ENCODE results near the gene PER2.

Gene PER2

DNA sequence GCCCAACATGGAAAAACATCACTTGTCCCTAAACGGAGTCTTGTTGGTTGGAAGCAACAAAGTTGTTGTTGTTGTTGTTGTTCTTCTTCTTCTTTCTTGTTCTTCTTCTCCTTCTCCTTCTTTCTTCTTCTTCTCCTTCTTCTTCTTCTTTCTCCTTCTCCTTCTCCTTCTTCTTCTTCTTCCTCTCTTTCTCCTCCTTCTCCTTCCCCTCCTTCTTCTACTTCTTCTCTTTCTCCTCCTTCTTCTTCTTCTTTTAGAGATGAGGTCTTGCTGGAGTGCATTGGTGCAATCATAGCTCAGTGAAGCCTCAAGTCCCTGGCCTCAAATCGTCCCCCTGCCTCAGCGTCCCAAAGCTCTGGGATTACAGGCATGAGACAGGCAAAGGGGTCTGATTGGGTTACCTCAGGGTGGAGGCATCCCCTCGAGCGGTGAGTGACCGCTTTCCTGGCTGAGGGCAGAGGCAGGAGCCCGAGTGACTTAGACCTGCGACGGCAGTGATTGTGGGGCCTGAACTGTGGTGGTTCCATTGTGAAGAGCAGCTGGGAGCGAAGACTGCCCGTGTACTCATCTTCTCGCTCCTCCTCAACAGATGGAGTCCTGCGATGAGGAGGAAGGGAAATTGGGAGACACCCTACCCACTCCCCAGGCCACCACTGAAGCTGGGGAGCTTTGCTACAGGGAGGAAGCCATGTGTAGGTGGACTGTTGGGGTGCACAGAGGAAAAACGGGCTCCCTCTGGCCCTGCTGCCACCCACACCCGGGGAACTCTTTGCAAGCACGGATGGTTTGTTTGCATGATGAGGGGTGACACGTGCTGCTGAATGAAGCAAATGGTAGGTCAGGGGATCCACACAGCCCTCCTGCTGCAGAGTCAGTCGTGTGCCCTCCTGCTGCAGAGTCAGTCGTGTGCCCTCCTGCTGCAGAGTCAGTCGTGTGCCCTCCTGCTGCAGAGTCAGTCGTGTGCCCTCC, 7.0 kb upstream of the PER2 start:
- H3K79me2 ChIP-seq (ENCODE audit: control insufficient read depth, insufficient read depth, low read length, unreplicated experiment), result no peaks in the 10 kb centered on the region
- peaks cover 32% of the 10 kb centered on the region for H3K27me3 ChIP-seq (ENCODE audit: insufficient read depth, low read length)
- H2AFZ ChIP-seq (ENCODE audit: low read length, unreplicated experiment), result no peak overlapping the region
- no peaks in the 10 kb centered on the region for H3K4me1 ChIP-seq (ENCODE audit: control insufficient read depth, insufficient read depth, low read length, unreplicated experiment)
- no peaks in the 10 kb centered on the region for H3K36me3 ChIP-seq (ENCODE audit: insufficient read depth, low read length)
- H3K4me3 ChIP-seq (ENCODE audit: low read depth, low read length), result no peak overlapping the region
- no peak overlapping the region for H3K27ac ChIP-seq (ENCODE audit: low read depth, low read length)

DNA sequence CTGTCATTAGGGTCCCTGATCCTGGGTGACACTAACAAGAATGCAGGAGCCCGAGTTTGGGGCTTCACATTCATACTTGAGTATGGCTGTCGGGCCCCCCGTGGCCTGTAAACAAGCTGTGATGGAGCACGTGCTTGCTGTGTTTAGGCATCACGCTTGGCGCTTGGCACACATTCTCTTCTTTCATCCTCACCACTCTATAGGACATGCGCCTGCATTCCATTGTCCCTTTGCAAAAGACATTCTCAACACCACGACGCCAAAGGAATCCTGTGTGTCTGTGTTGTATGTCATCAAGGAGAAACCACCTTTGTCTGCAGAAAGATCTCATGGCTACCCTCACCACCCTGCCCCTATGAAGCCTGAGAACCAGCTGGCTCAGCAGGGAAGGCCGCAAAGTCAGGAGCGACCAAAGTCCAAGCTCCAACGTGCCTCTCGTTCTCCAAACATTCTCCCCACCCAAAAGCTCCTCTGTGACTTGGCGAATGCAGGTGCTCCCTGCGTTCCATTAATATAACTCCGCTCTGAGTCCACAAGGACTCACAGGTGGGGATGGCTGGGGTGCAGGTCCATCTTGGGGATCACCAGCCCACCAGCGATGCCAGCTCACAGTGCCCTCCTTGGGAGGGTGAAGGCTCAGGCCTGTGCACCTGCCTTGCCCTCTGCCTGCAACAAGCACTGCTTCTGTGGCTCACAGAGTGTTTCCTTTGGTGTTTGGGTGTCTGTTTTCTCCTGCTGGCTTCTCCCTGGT, 6.2 kb upstream of the PER2 start:
- no peaks in the 10 kb centered on the region for H3K79me2 ChIP-seq (ENCODE audit: control insufficient read depth, insufficient read depth, low read length, unreplicated experiment)
- no peaks in the 10 kb centered on the region for H3K36me3 ChIP-seq (ENCODE audit: insufficient read depth, low read length)
- H3K4me1 ChIP-seq (ENCODE audit: control insufficient read depth, insufficient read depth, low read length, unreplicated experiment), result no peaks in the 10 kb centered on the region
- H2AFZ ChIP-seq (ENCODE audit: low read length, unreplicated experiment), result no peak overlapping the region
- H3K27me3 ChIP-seq (ENCODE audit: insufficient read depth, low read length), result peaks cover 32% of the 10 kb centered on the region
- no peak overlapping the region for H3K27ac ChIP-seq (ENCODE audit: low read depth, low read length)
- H3K4me3 ChIP-seq (ENCODE audit: low read depth, low read length), result no peak overlapping the region

DNA sequence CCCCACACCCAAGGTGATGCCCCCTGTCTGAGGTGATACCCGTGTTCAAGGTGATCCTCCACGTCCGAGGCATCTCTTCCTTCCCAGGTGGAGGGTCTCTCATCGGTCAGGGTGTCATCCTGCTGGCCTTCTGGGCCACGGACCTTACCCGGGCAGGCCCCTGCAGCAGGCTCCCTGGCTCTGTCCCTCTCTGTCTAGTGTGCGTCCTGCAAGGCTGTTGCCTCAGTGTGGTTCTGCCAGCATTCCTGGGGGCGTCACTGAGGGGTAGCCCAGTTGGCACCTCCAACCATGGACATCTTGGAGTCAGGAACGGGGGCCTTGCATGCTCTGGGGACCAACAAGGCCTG, 5.6 kb upstream of the PER2 start:
- no peak overlapping the region for H2AFZ ChIP-seq (ENCODE audit: low read length, unreplicated experiment)
- no peak overlapping the region for H3K27ac ChIP-seq (ENCODE audit: low read depth, low read length)
- H3K4me3 ChIP-seq (ENCODE audit: low read depth, low read length), result no peak overlapping the region
- no peaks in the 10 kb centered on the region for H3K4me1 ChIP-seq (ENCODE audit: control insufficient read depth, insufficient read depth, low read length, unreplicated experiment)
- H3K79me2 ChIP-seq (ENCODE audit: control insufficient read depth, insufficient read depth, low read length, unreplicated experiment), result no peaks in the 10 kb centered on the region
- peaks cover 32% of the 10 kb centered on the region for H3K27me3 ChIP-seq (ENCODE audit: insufficient read depth, low read length)
- no peaks in the 10 kb centered on the region for H3K36me3 ChIP-seq (ENCODE audit: insufficient read depth, low read length)

DNA sequence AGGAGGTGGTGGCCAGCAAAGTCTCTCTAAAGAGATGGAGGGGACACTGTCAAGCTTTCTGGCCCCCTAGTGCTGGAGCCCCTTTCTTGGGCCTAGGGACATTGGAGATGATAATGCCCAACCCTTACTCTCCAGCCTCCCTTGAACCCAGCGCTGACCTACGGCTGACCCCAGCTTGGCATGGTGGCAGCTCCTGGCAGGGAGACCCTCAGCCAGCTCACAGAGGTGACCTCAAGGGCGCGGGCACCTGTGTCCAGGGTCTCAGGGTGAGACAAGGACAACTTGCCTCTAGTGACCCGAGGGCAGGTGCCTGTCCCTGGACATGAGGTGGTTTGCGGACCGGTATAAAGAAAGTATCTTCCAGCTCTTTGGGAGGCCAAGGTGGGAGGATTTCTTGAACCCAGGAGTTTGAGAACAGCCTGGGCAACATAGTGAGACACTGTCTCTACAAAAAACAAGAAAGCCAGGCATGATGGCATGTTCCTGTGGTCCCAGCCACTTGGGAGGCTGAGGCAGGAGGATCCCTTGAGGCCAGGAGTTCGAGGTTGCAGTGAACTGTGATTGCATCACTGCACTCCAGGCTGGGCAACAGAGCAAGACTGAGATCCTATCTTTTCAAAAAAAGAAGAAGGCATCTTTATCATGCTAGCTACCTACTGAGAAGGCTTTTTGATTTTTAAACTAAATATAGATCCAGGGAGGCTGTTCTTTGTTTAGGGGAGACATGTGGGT, 3.3 kb upstream of the PER2 start:
- H2AFZ ChIP-seq (ENCODE audit: low read length, unreplicated experiment), result no peak overlapping the region
- H3K4me3 ChIP-seq (ENCODE audit: low read depth, low read length), result no peak overlapping the region
- H3K27ac ChIP-seq (ENCODE audit: low read depth, low read length), result no peak overlapping the region
- no peaks in the 10 kb centered on the region for H3K79me2 ChIP-seq (ENCODE audit: control insufficient read depth, insufficient read depth, low read length, unreplicated experiment)
- peaks cover 17% of the 10 kb centered on the region for H3K27me3 ChIP-seq (ENCODE audit: insufficient read depth, low read length)
- peaks cover 12% of the 10 kb centered on the region for H3K4me1 ChIP-seq (ENCODE audit: control insufficient read depth, insufficient read depth, low read length, unreplicated experiment)
- no peaks in the 10 kb centered on the region for H3K36me3 ChIP-seq (ENCODE audit: insufficient read depth, low read length)

DNA sequence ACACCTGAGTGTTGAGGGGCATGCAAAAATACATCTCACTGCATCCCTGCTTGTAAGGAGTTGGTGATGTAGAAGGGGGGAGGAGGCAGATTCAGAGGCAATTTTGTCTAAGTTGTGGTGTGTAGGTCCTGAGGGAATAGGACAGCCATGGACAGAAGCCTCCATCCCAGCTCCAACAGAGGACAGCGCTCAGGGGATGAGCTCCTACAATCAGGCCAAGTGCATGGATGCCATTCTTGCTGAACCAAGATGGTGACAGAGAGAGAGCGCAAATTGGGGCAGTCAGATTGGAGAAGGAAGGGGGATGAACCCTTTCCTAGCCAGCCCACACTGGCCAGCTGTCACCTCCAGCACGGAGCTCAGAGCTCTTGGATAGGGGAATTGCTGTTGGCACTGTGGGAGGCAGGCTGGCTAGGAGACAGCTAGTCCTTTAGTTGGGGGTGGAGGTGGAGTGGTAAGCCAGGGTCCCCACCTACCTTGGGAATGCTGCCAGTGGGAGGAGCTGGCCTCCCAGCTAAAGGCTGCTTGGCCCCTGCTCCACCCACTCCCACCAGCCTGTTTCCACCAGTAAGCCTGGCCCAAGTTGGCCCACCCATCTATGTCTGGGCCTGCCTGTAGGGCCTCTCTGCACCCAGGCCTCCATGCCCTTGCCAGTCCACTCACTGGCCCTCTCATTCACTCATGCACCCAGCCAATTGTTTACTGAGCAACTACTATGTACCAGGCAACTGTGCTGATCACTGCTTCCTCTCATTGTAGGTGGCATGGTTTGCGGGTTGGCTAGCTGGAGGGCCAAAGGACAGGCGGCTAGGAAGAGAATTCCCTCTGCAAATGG, 2.5 kb upstream of the PER2 start:
- H3K36me3 ChIP-seq (ENCODE audit: insufficient read depth, low read length), result no peaks in the 10 kb centered on the region
- no peak overlapping the region for H3K27ac ChIP-seq (ENCODE audit: low read depth, low read length)
- no peak overlapping the region for H2AFZ ChIP-seq (ENCODE audit: low read length, unreplicated experiment)
- H3K4me3 ChIP-seq (ENCODE audit: low read depth, low read length), result no peak overlapping the region
- peaks cover 15% of the 10 kb centered on the region for H3K27me3 ChIP-seq (ENCODE audit: insufficient read depth, low read length)
- peaks cover 19% of the 10 kb centered on the region for H3K4me1 ChIP-seq (ENCODE audit: control insufficient read depth, insufficient read depth, low read length, unreplicated experiment)
- H3K79me2 ChIP-seq (ENCODE audit: control insufficient read depth, insufficient read depth, low read length, unreplicated experiment), result no peaks in the 10 kb centered on the region

DNA sequence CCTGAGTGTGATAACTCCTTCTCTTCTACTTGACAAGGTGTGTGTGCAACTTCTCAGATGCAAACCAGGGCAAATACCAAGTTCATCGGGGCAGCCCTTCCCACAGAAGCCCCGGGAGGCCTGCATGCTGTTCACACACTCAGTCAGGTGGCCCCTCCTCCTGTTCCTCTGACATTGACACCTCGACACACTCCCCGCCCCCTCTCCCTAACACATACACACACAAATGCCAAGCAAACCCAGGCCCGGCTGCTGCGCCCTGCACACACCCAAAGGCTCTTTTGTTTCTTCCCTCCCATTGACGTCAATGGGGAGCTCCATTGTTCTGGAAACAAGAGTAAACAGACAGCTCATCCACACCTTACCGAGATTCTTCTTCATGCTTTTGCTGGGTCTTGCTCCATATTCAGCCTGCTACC, 1.7 kb upstream of the PER2 start:
- Histone ChIP-seq H3K4me3 (ENCODE audit: low read depth, low read length) (no peak overlapping the region), H3K4me1 (ENCODE audit: control insufficient read depth, insufficient read depth, low read length, unreplicated experiment) (peaks cover 28% of the 10 kb centered on the region), H3K79me2 (ENCODE audit: control insufficient read depth, insufficient read depth, low read length, unreplicated experiment) (peaks cover 3% of the 10 kb centered on the region), H2AFZ (ENCODE audit: low read length, unreplicated experiment) (no peak overlapping the region), H3K36me3 (ENCODE audit: insufficient read depth, low read length) (no peaks in the 10 kb centered on the region), H3K27me3 (ENCODE audit: insufficient read depth, low read length) (peaks cover 9% of the 10 kb centered on the region), H3K27ac (ENCODE audit: low read depth, low read length) (no peak overlapping the region)

DNA sequence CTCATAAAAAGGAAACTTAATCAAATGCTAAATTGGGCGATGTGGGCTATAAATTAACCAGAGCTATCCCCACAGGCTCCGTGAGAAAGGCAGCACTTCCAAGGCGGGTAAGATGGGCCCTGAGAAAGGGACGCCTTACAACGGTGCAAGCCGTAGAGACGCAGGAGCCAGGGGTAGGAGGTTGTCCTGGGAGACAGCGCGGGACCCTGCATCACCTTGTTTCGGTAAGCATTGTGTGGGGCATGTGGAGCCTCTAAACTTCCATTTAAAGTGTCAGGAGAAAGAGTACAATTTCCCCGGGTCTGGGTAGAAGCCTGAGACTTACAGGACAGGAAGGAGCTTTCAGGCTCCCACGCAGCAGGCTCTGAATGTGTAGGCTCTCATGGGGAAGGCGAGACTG, 1.2 kb upstream of the PER2 start:
- Histone ChIP-seq H3K27me3 (ENCODE audit: insufficient read depth, low read length) (peaks cover 4% of the 10 kb centered on the region), H2AFZ (ENCODE audit: low read length, unreplicated experiment) (no peak overlapping the region), H3K79me2 (ENCODE audit: control insufficient read depth, insufficient read depth, low read length, unreplicated experiment) (peaks cover 3% of the 10 kb centered on the region), H3K4me1 (ENCODE audit: control insufficient read depth, insufficient read depth, low read length, unreplicated experiment) (peaks cover 29% of the 10 kb centered on the region), H3K36me3 (ENCODE audit: insufficient read depth, low read length) (no peaks in the 10 kb centered on the region), H3K4me3 (ENCODE audit: low read depth, low read length) (peak overlapping the region; percentile 81), H3K27ac (ENCODE audit: low read depth, low read length) (no peak overlapping the region)

DNA sequence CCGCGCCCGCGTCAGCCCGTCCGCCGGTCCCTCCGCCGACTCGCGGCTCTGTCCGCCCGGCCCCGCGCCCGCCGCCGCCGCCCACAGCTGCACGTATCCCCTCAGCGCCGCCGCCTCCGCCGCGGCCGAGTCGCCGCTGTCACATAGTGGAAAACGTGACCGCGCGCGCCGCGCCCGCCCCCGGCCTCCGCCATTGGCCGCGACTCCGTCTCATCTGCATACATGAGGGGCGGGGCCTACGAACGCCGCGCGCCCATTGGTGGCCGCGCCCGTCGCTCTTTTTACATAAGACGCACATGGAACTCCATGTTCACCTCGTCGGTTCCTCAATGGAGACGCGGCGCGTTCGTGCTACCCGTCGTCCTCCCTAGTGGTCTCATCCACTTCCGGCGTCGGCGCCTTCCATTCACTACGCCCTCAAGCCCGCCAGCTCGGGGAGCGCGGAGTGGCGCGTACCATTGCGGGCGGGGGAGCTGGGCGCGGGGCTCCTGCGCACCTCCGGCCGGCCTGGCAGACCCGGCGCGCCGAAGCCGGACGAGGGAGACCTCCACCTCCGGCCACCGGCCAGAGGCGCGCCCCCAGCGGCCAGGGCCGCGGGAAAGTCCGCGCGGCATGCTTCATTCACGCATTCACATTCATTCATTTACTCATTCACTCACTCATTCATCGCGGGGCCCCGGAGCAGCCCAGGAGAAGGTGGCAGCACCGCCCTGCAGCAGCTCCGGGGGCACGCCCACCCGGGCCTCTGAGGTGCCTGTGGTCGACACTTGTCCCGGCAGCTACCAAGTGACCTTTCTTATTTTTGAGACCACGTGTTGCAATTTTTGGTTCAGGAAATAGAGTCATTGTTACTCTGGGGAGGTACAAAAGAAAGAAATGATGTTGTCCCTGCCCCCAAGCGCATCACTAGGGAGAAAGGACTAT, 502 bp upstream of the PER2 start:
- Histone ChIP-seq H2AFZ (ENCODE audit: low read length, unreplicated experiment) (peak overlapping the region; percentile 61), H3K36me3 (ENCODE audit: insufficient read depth, low read length) (no peaks in the 10 kb centered on the region), H3K79me2 (ENCODE audit: control insufficient read depth, insufficient read depth, low read length, unreplicated experiment) (peaks cover 3% of the 10 kb centered on the region), H3K27ac (ENCODE audit: low read depth, low read length) (peak overlapping the region; percentile 57; the same call in 1 of the 2 replicates), H3K4me3 (ENCODE audit: low read depth, low read length) (peak overlapping the region; percentile 81), H3K27me3 (ENCODE audit: insufficient read depth, low read length) (no peaks in the 10 kb centered on the region), H3K4me1 (ENCODE audit: control insufficient read depth, insufficient read depth, low read length, unreplicated experiment) (peaks cover 29% of the 10 kb centered on the region)

DNA sequence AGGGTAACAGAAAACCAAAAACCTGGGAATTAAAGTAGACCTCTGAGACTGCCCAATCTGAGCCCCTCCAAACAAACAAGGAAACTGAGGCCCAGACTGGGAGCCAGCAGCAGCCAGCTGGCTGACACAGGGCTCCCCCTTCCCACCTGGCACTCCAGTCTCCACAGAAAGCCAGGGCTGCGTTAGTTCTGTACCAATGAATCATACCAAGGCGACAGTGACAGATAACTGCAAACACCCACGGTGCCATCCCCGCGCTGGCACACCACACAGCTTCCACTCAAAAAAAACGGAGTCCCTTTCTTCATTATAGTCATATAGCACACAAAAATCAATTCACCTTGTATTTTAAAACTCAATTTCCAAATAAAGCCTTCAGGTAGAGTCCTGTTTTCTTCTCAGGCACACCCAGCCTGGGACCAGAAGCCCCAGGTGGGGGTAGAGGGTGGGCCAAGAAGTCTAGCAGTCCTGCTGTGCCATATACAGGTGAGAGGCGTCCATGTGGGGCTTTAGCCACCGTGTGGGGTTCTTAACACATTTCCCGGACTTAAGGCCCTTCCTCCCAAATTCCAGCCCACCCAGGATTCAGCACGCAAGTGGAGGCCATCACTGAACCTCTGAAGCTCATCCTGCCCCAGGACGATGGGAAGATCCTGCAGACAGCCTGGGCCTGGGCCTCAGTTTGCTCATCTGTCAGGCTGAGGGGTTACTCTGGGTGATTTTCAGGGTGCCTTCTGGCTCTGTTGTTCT, 1.2 kb downstream of the PER2 start:
- Histone ChIP-seq H2AFZ (ENCODE audit: low read length, unreplicated experiment) (no peak overlapping the region), H3K79me2 (ENCODE audit: control insufficient read depth, insufficient read depth, low read length, unreplicated experiment) (peaks cover 3% of the 10 kb centered on the region), H3K36me3 (ENCODE audit: insufficient read depth, low read length) (no peaks in the 10 kb centered on the region), H3K27me3 (ENCODE audit: insufficient read depth, low read length) (no peaks in the 10 kb centered on the region), H3K4me3 (ENCODE audit: low read depth, low read length) (peak overlapping the region; percentile 15), H3K4me1 (ENCODE audit: control insufficient read depth, insufficient read depth, low read length, unreplicated experiment) (peaks cover 29% of the 10 kb centered on the region), H3K27ac (ENCODE audit: low read depth, low read length) (peak overlapping the region; percentile 84)

Measured in ACC112 (cell line).